Measurements from ENCODE around the gene TTYH3.

Gene TTYH3

DNA sequence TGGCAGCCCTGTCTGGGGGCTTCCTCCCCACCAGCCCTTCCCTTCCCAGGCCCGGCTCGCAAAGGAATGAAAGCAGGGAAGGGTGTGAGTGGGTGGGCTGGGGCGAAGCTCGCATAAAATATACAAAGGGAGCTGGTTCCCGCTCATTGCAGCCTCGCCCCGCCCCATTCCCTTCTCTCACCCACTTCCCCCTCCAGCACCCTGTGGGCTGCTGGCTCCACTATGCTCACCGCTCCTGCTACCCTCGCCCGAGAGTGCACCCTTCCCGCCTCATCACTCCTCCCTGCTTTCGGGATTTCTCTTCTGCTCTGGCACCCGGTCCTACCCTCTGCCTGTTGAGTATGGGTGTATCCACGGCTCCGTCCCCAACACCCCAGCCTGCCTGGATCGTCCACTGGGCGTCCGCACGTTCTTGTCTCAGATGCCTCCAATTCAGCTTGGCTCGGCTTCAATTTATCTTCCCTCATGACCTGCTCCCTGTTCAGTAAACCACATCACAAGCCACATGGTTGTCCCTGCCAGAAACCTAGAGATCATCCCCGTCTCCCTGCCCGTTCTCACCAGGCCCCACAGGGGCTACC, 14.4 kb upstream of the TTYH3 start:
- DNase-seq: no peak

DNA sequence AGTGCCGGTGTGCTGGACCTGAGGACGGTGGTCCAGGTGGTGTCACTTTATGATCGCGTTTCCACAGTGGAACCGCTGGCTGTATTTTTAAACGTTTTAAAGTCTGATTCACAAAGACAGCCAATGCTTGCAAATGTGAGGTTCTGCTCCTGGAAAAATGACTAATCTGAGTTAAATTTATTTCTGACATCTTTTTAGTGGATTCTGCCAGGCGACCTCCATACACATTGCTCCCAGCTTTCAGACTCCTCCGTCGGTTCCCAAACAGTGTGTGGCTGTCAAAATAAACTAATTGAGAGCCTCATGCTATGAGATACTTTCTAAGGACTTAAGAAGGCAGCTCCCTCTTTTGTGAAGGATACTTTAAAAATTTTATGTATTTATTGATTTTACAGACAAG, 12.7 kb upstream of the TTYH3 start:
- no peak for DNase-seq

DNA sequence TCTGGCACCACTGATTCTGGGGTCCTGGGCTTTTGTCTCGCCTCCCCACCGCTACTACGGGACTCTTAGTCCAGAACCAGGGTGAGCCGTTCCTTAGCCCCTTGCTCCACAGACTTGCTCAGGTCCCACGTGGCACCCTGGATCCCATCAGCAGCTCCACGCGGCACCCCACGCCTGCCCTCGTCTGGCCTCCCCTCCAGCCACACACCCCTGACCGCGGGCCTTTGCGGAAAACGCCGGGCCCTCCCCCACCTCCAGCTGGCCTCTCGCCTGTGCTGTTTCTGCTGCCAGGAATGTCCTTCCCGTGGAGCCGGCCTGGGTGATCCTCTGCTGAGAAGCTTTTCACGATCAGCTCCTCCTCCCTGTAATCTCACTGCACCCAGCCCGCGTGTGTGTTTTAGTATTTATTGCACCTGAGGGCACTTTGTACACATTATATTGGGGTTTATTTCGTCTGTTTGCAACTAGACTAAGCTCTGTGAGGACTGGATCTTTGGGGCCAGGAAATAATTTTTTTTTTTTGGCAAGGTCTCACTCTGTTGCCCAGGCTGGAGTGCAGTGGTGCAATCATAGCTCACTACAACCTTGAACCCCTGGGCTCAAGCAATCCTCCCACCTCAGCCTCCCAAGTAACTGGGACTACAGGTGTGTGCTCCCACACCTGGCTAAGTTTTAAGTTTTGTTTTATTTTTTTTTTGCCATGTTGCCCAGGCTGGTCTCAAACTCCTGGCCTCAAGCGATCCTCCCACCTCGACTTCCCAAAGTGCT, 10.5 kb upstream of the TTYH3 start:
- DNase-seq: no peak

DNA sequence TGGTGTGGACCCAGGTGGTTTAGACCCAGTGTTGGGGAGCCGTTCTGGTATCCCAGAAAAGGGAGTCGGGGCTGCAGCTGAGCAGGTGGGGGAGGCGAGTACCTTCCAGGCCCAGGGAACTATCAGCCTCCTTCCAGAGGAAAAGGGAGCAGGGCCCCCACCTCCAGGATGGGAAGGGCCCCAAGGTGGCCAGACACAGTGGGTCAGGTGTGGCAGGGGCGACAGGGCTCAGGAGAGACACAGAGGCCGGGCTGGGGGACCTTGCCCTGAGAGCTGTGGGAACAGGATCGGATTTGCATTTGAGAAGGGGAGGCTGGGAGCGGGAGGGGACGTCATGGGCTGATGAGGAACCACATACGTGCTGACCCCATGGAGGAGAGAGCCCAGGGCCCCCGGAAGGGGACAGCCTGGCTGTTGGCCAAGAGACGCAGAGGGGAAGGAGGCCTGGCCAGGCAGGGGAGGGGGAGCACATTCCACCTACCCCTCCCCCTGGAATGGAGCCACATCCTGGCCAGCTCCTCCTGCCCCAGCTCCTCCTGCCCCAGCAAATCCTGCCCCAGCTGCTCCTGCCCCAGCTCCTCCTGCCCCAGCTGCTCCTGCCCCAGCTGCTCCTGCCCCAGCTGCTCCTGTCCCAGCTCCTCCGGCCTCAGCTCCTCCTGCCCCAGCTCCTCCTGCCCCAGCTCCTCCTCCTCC, 9.7 kb upstream of the TTYH3 start:
- DNase-seq: no peak

DNA sequence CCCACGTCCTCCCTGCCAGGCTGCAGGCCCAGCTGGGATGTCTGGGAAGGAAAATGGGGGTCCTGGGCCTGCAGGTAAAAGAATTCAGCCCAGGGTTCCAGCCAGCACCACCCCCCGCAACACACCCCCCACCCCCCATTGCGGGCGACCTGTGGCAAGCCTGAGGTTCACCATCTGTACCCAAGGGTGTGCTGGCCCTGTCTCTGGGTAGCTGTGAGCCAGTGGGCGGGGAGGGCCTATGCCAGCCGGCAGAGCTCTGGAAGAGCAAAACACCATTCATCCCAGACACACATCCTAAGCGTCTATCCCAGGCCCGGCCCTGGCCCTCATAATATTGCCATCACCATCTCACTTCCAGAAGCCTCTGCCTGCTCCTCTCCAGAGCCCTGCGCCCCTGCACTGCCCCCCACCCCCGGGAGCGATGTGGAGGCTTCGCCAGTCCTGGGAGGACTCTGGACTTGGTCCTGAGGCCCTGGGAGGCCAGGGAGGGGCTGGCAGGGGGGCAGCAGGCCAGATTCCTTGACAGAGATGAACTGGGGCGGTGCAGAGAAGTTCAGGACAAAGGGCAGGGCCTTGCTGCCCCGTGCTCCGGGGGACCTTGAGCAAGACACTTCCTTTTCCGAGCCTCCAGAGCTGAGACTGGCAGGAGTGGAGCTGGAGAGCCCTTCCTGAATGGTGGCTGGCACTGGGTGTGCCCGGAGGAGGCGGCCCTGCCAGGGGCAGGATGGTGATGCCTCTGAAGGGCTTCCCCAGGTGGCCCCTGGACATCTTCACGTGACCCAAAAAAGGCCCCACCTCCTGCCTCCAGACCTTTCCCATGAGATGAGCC, 8.7 kb upstream of the TTYH3 start:
- DNase-seq: no peak

DNA sequence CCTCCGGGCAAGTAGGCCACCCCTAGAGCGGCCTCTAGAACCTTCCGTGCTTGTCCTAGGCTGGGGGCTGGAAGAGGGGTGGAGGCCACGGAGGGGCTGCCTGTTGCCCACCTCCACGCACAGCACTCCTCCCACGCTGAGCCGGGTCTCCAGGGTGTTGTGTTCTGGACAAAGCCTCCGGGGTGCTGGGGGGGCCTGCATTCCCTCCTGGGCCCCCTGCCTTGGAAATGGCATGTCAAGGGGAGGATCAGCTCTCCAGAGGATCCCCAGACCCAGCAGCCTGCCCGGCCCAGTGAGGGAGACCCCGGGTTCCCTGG, 8.1 kb upstream of the TTYH3 start:
- no peak for DNase-seq

DNA sequence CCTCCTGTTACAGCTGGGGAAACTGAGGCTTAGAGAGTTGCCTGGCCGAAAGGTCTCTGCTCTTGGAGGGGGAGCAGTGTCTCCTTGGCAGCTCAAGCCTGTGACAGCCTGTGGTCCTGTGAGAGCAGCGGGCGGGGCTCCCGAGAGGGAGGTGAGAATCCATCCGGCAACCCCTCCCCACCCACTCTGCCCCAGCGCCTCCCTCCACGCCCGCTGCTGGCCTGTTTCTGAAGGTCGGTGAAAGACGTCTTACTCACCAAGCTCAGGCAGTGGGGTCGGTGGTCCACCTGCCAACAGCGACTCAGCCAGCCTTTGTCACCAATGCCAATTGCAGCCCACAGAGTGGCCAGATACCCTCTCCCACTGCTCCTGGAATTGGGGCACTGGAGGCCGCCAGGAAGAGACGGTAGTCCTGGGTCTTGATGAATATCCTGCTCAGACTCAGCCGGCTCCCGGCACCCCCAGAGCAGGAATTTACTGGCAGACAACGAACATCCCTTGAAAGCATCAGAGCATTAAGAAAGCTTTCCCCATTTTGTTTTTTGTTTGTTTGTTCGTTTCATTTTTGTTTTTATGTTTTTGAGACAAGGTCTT, 7.4 kb upstream of the TTYH3 start:
- no peak for DNase-seq

DNA sequence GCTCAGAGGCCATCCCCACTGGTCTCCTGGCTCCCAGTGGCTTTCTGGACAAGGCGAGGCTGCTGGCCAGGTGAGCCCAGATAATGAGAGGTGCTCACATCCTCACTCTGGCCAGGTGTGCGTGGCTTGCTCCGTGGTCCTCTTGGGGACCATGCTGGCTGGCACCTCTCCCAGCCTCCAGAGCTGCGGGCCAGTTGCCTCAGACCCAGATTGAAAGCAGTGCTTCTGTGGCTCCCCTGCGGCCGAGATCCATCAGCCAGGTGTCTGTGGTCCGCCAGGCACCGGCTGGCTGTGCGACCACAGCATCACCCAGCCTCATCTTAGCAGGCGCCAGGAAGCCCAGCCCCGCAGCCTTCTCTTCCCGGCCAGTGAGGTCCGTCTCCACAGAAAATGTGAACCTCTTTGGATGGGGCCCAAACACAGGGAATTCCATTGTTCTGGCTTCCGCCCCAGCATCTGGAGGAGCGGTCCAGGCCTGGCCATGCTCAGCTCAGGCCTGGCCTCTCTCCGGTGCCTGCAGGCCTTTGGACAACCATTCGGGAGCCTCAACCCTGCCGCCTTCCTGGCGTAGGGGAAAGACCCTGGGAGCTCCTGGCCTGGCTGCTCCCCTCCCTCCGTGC, 5.2 kb upstream of the TTYH3 start:
- no peak for DNase-seq

DNA sequence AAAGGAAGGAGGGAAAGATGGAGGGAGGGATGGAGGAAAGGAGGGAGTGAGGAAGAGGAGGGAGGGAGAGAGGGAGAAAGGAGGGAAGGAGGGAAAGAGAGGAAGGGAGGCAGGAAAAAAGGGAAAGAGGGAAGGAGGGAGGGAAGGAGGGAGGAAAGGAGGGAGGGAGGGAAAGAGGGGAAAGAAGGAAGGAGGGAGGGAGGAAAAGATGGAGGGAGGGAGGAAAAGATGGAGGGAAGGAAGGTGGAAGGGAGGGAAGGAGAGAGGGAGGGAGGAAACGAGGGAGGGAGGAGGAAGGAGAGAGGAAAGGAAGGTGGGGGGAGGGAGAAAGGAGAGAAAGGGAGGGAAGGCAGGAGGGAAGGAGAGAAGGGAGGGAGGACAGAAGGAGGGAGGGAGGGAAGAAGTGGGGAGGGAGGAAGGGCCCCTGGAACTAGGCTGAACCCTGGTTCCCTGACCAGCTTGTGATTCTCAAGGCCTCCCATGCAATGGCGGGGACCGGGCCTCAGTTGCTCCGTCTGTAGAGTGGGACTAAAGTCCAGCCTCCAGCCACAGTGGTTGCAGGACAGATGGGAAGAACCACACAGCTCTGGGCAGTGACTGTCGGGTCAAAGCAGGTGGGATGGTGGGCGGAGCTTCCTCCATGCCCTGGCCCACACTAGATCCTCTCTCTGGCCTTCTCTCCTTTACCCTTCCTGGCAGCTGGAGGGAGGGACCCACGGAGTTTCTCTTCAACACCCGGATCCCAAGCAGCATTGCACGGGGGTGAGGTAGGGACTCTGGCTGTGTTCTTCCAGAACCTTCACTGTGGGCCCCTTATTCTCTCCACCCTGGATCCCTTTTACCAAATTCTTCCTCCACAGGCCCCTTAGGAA, 4.3 kb upstream of the TTYH3 start:
- DNase-seq: no peak

DNA sequence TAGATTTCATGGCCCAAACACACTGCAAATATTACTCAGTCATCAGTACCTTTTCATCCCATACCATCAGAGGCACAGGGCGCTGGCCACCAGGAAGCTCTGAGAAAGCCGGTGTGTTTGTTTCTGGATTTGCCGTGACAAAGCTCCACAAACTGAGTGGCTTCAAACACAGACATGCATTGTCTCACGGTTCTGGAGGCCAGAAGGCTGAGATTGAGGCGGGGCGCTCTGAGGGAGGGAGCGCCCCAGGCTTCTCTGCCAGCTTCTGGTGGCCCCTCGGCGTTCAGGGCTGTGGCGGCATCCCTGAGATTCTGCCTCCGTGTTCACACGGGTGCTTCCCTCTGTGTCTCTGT, 3.7 kb upstream of the TTYH3 start:
- no peak for DNase-seq

DNA sequence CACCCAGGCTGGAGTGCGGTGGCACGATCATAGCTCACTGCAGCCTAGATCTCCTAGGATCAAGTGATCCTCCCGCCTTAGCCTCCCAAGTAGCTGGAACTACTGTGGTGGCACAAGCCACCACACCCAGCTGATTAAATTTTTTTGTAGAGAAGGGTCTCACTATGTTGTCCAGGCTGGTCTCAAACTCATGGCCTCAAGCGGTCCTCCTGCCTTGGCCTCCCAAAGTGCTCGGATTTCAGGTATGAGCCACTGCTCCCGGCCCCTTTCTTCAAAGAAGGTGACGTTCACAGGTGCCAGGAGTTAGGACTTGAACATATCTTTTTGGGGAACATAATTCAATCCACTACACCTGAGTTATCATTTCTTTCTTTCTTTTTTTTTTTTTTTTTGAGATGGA, 2.9 kb upstream of the TTYH3 start:
- no peak for DNase-seq

DNA sequence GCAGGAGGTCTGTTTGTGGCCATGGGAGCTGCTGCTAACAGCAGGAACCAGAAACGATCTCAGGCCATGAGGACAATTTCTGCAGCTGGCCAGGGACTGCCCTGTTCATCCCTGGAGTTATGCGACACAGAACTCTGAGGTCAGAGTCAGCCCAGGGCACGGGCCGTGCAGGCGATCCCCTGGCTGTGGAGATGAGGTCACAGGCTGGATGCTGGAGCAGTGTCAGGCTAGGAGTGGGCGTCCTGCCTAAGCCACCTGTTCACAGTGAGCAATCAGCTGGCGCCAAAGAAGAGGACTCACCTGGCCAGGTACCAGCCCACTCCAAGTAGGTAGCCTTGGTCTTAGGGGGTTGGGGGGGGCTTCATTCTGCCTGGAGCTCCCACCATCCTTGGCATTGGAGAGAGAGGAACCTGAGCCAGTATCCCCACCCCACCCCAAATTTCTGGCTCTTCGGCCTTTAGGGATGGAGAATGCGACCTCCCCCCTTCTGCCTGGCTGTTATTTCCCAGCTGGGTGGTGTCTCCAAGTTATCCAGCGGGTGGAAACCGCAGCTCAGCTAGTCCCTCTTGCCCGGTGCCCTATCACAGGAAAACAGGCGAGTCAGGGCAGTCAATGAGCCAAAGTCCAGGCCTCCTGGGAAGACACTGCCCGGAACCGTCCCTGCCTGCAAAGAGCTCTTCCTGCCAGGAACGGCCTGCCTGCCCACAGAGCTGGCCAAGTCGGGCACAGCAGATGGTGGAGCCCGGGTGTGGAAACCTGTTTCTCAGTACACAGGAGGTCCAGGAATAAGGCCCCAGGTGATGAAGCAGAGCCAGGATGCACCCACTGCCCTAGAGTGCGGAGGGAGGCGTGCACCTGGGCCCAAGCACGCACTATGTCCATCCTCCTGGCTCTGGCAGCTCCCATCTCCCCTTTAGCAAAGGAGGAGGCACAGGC, 1.8 kb upstream of the TTYH3 start:
- peak; percentile 55 to 88 for DNase-seq

DNA sequence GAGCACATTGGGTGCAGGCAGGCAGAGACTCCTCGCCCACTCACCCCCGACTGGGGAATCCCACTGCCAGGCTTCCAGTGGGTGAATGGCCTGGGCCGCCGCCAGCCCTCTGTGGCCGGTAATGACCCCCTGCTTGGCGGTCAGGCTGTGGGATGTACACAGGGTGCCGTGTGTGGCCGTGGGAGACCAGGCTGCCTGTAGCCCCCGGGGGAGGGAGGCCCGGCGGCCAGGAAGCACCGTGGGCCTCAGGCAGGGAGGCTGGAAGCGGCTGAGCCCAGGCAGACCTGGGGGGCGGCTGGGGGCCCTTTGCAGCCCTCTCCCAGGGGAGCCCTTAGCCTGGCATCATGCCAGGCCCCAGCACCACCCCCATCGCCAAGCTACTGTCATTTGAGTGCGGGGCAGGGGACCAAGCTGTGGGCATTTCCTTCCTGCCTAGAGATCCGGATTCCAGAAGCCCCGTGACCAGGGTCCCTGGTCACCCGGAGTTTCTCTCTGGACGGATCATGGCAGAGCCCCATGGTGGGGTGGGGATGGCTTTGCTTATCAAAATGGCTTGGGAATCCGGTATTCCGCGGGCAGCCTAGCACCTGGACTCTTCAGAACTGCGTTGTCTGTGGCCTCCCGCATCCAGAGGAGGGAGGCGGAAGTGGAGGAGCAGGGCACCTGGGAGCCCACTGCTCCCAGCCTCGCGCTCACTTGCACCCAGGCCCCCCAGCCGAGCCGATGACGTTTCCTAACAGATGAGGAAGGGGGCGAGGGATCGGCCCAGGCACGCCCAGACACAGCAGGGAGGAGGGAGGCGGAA, 1.1 kb downstream of the TTYH3 start:
- no peak for DNase-seq

DNA sequence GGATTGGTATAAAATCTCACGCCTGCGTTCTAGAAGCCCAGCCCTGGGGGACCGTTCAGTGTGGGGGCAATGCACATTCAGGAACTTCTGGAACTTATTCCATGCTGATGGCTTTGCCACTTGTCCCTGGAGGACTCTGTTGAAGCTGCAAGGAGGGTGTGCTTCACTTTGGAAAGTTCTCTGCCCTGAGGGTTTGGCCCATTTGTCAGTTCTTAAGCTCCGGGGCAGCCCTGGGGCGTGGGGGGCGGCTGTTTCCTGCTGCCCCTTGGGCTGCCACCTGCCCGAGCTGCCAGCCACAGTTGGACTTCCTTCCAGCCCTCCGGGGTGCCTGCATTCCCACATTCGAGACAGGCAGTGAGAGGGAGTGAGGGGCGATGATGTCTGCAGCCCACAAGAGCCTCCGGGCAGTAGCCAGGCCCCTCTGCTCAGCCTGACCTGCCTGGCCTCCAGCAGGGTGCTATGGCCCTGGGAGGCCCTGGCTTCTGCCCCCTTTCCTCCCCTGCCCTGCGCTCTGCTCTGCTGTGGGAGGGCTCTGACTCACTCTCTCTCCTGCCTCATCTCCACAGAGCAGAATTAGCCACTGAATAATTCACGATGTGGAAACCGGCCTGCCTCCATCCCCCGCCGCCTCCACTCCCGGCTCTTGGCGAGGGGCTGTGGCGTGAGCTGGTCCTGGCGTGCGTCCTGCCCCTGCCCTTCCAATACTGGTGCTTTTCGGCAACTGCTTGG, 1.9 kb downstream of the TTYH3 start:
- DNase-seq: no peak

DNA sequence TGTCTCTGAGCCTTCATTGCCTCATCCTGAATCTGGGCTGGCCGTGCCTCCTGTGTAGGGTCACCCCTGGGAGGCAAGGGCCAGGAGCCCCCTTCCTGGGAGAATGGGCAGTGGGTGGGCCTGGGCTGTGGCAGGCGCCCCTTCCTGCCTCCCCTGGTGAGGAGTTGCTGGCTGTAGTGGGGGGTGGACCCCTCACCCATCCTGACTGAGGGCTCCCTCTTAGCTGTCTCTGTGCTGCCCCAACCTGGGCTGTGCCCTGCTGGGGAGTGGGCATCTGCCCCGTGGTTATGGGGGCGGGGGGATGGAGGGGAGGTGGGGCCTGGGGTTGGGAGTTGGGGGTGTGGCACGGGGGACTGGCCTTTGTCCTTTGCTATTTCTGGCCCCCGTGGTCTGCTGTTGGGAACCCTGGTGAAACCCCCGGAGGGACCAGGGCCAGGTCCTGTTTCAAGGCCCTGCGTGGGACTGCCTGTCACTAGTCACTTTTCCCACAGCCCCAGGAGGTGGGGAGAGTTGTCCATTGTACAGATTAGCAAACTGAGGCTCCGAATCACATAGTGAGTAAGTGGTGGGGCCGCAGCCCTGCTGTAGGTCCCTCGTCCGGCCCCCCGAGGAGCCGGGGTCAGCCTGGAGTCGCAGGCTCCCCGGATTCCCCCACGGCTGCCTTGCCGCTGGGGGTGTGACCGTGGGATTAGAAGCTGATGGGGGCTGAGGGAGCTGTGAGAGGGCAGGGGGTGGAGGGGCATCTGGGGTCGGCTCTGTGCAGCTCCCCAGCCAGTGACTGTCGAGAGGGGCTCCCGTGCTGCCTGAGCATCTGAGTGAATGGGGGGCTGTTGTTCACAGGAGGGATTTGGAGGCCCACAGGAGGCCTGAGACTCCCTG, 2.7 kb downstream of the TTYH3 start:
- DNase-seq: no peak

DNA sequence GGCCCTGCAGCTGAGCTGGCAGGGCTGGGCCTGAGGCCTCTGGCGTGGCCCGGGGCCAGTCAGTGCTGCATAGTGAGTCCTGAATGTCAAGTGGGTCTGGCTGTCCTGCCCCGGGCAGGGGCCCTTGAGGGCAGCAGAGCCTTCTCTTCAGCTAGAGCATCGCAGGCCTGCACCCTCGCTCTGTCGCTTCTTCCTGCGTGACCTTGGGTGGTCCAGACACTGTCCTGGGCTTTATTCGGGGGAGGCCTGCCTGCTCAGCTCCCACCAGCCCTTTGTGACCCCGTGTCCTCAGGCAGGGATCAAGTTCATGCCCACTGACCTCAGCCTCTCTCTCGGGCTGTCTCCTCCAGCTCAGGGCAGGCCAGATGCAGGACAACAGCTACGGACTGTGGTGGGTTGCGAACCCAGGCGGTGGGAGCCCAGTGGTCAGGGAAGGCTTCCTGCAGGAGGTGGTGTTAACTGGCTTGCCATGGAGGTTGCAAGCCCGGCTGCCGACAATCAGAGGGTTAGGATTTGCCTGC, 3.4 kb downstream of the TTYH3 start:
- DNase-seq: no peak

DNA sequence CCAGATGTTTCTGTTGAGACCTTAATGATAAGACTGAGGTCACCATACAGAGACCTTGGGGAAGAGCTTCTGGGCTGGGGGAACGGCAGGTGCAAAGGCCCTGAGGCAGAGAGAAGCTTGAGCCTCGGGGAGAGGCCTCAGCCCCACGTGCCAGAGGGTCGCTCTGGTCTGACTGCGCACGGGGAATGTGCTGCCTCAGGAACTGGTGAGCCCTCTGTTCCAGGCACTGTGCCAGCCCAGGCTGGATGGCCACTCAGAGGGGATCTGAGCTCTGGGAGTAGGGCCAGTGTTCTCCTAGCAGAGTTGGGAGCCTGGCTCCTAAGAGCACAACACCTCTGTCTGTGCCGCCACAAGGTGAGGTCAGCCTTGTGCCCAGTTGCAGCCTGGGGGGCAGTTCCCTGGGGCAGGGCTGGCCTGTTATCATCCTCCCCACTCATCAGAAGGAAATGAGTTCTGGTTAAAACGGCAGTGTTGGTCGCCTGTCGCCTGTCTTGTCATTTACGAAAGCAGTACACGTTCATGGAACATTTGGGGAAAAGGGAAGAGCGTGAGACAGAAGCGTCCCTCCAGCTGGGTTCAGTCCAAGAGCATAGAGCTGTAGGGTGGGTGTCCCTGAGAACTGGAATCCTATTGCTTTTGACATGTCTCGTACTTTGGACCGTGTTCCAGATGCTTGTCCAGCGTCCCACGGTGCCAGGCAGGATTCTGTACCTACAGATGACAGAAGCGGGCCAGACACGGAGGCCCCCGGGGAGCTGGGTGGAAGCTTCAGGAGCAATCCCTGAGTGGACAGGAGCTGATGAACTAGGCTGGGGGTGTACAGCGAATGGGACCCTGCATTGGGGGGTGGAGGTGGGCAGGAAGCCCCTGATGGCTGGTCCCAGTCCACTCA, 4.3 kb downstream of the TTYH3 start:
- DNase-seq: no peak

Measured in cerebellar nuclear complex (tissue), 1 donor.